22Rv1 (cell line): Measurements from ENCODE around the gene CEP104.

Experiments used
- CTCF ChIP-seq: fragments of 450-650 bp; IDR thresholded peaks from 2 replicates; pipeline ENCODE4 v1.5.1; 2017; ENCODE audit warnings: mild to moderate bottlenecking
- ZFX ChIP-seq: fragments of 450-650 bp; IDR thresholded peaks from 2 replicates; pipeline ENCODE4 v1.6.1; 2017; ENCODE audit warnings: antibody characterized with exemption, borderline replicate concordance

DNA sequence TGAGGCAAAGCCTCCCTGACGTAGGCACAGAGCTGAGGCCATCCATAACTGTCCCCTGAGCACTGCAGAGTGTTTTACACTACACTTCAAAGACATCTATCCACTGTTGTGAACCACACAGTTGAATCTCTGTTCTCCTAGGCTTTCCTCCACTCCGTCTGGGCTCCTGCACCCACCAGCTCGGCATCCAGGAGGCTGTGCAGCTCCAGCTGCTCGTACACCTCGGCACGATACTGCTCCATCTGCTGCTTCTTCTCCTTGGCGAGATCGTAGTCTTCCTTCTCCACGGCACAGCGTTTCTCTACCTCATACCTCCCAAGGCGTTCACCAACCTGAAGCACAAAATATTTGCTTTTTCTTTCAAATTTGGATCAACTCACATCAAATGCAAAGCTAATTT is 18.2 kb downstream of the CEP104 start:
- TF ChIP-seq CTCF (no peak), ZFX (no peak)
